Measurements from ENCODE around the gene SAA1.

The SAA1 gene

GRCh38 chr11:18312663-18313420, 46.8 kb downstream of the SAA1 start:
- TF ChIP-seq CTCF (conservative IDR thresholded peaks at IDR 0.05; ENCODE audit: low read depth, low read length) = no peak
- peak; percentile 39 for DNase-seq (ENCODE audit: low read depth)
- no peak overlapping the region for H3K4me3 ChIP-seq (ENCODE audit: low read length)

GRCh38 chr11:18313965-18314763, 48.1 kb downstream of the SAA1 start:
- DNase-seq (ENCODE audit: low read depth) = no peak
- no peak for TF ChIP-seq CTCF (conservative IDR thresholded peaks at IDR 0.05; ENCODE audit: low read depth, low read length)
- no peak overlapping the region for H3K4me3 ChIP-seq (ENCODE audit: low read length)

GRCh38 chr11:18314784-18315523, 48.9 kb downstream of the SAA1 start:
- no peak overlapping the region for H3K4me3 ChIP-seq (ENCODE audit: low read length)
- no peak for DNase-seq (ENCODE audit: low read depth)
- no peak for TF ChIP-seq CTCF (conservative IDR thresholded peaks at IDR 0.05; ENCODE audit: low read depth, low read length)

- DNase-seq (ENCODE audit: low read depth) = no peak
- no peak overlapping the region for H3K4me3 ChIP-seq (ENCODE audit: low read length)
- TF ChIP-seq CTCF (conservative IDR thresholded peaks at IDR 0.05; ENCODE audit: low read depth, low read length) = no peak
Measured at GRCh38 chr11:18315893-18316292, 49.8 kb downstream of the SAA1 start.

GRCh38 chr11:18317551-18317950, 51.5 kb downstream of the SAA1 start:
- no peak overlapping the region for H3K4me3 ChIP-seq (ENCODE audit: low read length)
- TF ChIP-seq CTCF (conservative IDR thresholded peaks at IDR 0.05; ENCODE audit: low read depth, low read length) = no peak
- DNase-seq (ENCODE audit: low read depth) = no peak

Measured in retinal pigment epithelial cell (primary cell).